IMR-90 (cell line): ENCODE data around the gene CRISPLD2. TPM values are rescaled to one million over a fixed set of nuclear protein-coding genes. Genes with fewer than 3 reads are reported as not detected.

Experiments
- ATAC-seq: fragments of 200-7000 bp; cut with Tn5 transposase; 2 replicates; pipeline ENCODE4 v1.9.1; 2020; ENCODE audit warnings: low read depth, mild to moderate bottlenecking, moderate library complexity
- BruUV-seq: library from RNA; stranded (reverse); fragments of 400-500 nt; replicated peaks from 2 replicates; lab custom pipeline; 2021; lab: Mats Ljungman, UMichigan
- CTCF ChIA-PET: fragments of 300-600 bp; formaldehyde crosslinking; extraction: SDS; loops from one replicate; lab custom pipeline; 2021; ENCODE audit warnings: antibody characterized with exemption; lab: Yijun Ruan, JAX
- POLR2A ChIA-PET: fragments of 300-600 bp; sonication (Branson Sonifier 250); formaldehyde crosslinking; loops from one replicate; lab custom pipeline; 2022; ENCODE audit warnings: antibody characterized with exemption; ENCODE audit not compliant: unreplicated experiment; lab: Charles Lee
- DNase-seq: peaks from one replicate; pipeline ENCODE4 v3.0.0; 2013
- H2AFZ ChIP-seq: replicated peaks from 2 replicates; pipeline ENCODE3; 2013; ENCODE audit warnings: low read length, mild to moderate bottlenecking; ENCODE audit not compliant: poor library complexity
- H2AK5ac ChIP-seq: 2 replicates; pipeline ENCODE4 v1.6.1; 2013; ENCODE audit warnings: low read depth, low read length, inconsistent platforms
- H2AK9ac ChIP-seq: replicated peaks from 2 replicates; pipeline ENCODE3; 2013; ENCODE audit warnings: mild to moderate bottlenecking, low read depth, low read length, moderate library complexity; ENCODE audit not compliant: poor library complexity
- H2BK120ac ChIP-seq: 2 replicates; pipeline ENCODE4 v1.6.1; 2013; ENCODE audit warnings: low read depth, low read length, inconsistent platforms
- H2BK15ac ChIP-seq: 3 replicates; pipeline ENCODE4 v1.6.1; 2013; ENCODE audit warnings: low read depth, low read length, inconsistent platforms
- H2BK20ac ChIP-seq: 2 replicates; pipeline ENCODE4 v1.6.1; 2013; ENCODE audit warnings: low read depth, mild to moderate bottlenecking, inconsistent platforms, low read length, moderate library complexity
- H2BK5ac ChIP-seq: 2 replicates; pipeline ENCODE4 v1.6.1; 2013; ENCODE audit warnings: mild to moderate bottlenecking, low read depth, low read length, inconsistent platforms; ENCODE audit not compliant: poor library complexity, severe bottlenecking
- H3K14ac ChIP-seq: replicated peaks from 2 replicates; pipeline ENCODE4 v1.6.1; 2013; ENCODE audit warnings: low read depth, low read length, inconsistent platforms
- H3K18ac ChIP-seq: 2 replicates; pipeline ENCODE4 v1.6.1; 2013; ENCODE audit warnings: low read depth, low read length, control low read depth
- H3K23ac ChIP-seq: 2 replicates; pipeline ENCODE4 v1.6.1; 2013; ENCODE audit warnings: low read depth, low read length, inconsistent platforms
- H3K27ac ChIP-seq: 2 replicates; pipeline ENCODE4 v1.5.1; 2013; ENCODE audit warnings: mild to moderate bottlenecking, control low read depth, low read length; ENCODE audit not compliant: insufficient read depth
- H3K27me3 ChIP-seq: 2 replicates; pipeline ENCODE4 v1.6.1; 2013; ENCODE audit warnings: low read length; ENCODE audit not compliant: control insufficient read depth, insufficient read depth
- H3K36me3 ChIP-seq: 2 replicates; pipeline ENCODE4 v1.6.1; 2013; ENCODE audit warnings: low read length, mixed read lengths; ENCODE audit not compliant: control insufficient read depth, insufficient read depth
- H3K4ac ChIP-seq: 2 replicates; pipeline ENCODE4 v1.6.1; 2013; ENCODE audit warnings: low read depth, low read length, inconsistent platforms
- H3K4me1 ChIP-seq: 2 replicates; pipeline ENCODE4 v1.6.1; 2013; ENCODE audit warnings: low read length, mixed read lengths; ENCODE audit not compliant: control insufficient read depth, insufficient read depth
- H3K4me2 ChIP-seq: 2 replicates; pipeline ENCODE4 v1.6.1; 2013; ENCODE audit warnings: low read depth, mild to moderate bottlenecking, control low read depth, low read length, moderate library complexity
- H3K4me3 ChIP-seq: 2 replicates; pipeline ENCODE4 v1.5.1; 2013; ENCODE audit warnings: low read depth, mild to moderate bottlenecking, control low read depth, low read length, moderate library complexity; ENCODE audit not compliant: insufficient read depth
- H3K56ac ChIP-seq: 2 replicates; pipeline ENCODE4 v1.6.1; 2013; ENCODE audit warnings: low read length, inconsistent platforms; ENCODE audit not compliant: insufficient read depth; ENCODE audit errors: extremely low read depth
- H3K79me1 ChIP-seq, 2 experiments: 2 replicates each; pipeline ENCODE4 v1.6.1; 2013; ENCODE audit warnings: low read length in 2 of 2, inconsistent platforms in 1 of 2, low read depth in 1 of 2
- H3K9ac ChIP-seq: 2 replicates; pipeline ENCODE4 v1.6.1; 2013; ENCODE audit warnings: low read depth, low read length, control low read depth
- H3K9me1 ChIP-seq: 2 replicates; pipeline ENCODE4 v1.6.1; 2013; ENCODE audit warnings: low read length, inconsistent platforms; ENCODE audit not compliant: insufficient read depth
- H3K9me3 ChIP-seq: 2 replicates; pipeline ENCODE4 v1.6.1; 2013; ENCODE audit warnings: low read length; ENCODE audit not compliant: control insufficient read depth, insufficient read depth
- H4K20me1 ChIP-seq: 2 replicates; pipeline ENCODE4 v1.6.1; 2013; ENCODE audit warnings: low read length, inconsistent platforms; ENCODE audit not compliant: insufficient read depth
- H4K5ac ChIP-seq: 2 replicates; pipeline ENCODE4 v1.6.1; 2013; ENCODE audit warnings: mild to moderate bottlenecking, low read depth, low read length, control low read depth
- H4K8ac ChIP-seq, 2 experiments: 2 replicates each; pipeline ENCODE4 v1.6.1; 2013; ENCODE audit warnings: low read depth in 2 of 2, low read length in 2 of 2, control low read depth in 1 of 2, inconsistent platforms in 1 of 2
- H4K91ac ChIP-seq: 2 replicates; pipeline ENCODE4 v1.6.1; 2013; ENCODE audit warnings: low read depth, low read length, inconsistent platforms; ENCODE audit not compliant: insufficient read depth
- BHLHE40 ChIP-seq: fragments of 150-350 bp; IDR thresholded peaks from 2 replicates; pipeline ENCODE4 v1.6.1; 2016; ENCODE audit warnings: mild to moderate bottlenecking, low read depth, low read length
- CEBPB ChIP-seq: IDR thresholded peaks from 2 replicates; pipeline ENCODE4 v1.6.1; 2012; ENCODE audit warnings: low read depth, low read length, improper control_type of control experiment
- CHD1 ChIP-seq: IDR thresholded peaks from 2 replicates; pipeline ENCODE4 v1.6.1; 2012; ENCODE audit warnings: low read depth, low read length, improper control_type of control experiment
- CTCF ChIP-seq: conservative IDR thresholded peaks from 2 replicates; pipeline ENCODE4 v1.5.1; 2012; ENCODE audit warnings: mild to moderate bottlenecking, low read depth, low read length, improper control_type of control experiment
- MAFK ChIP-seq: IDR thresholded peaks from 2 replicates; pipeline ENCODE4 v1.6.1; 2012; ENCODE audit warnings: low read depth, low read length, improper control_type of control experiment
- MAZ ChIP-seq: IDR thresholded peaks from 2 replicates; pipeline ENCODE4 v1.6.1; 2012; ENCODE audit warnings: low read depth, mild to moderate bottlenecking, low read length, improper control_type of control experiment, moderate library complexity, borderline replicate concordance
- MXI1 ChIP-seq: IDR thresholded peaks from 2 replicates; pipeline ENCODE4 v1.6.1; 2012; ENCODE audit warnings: low read depth, mild to moderate bottlenecking, low read length, moderate library complexity, borderline replicate concordance
- NFE2L2 ChIP-seq: fragments of 150-350 bp; IDR thresholded peaks from 2 replicates; pipeline ENCODE4 v1.6.1; 2016; ENCODE audit warnings: low read depth, mild to moderate bottlenecking, low read length
- POLR2A ChIP-seq: IDR thresholded peaks from 2 replicates; pipeline ENCODE4 v1.6.1; 2012; ENCODE audit warnings: mild to moderate bottlenecking, low read depth, low read length
- RCOR1 ChIP-seq: IDR thresholded peaks from 2 replicates; pipeline ENCODE4 v1.6.1; 2012; ENCODE audit warnings: mild to moderate bottlenecking, low read length, improper control_type of control experiment; ENCODE audit not compliant: insufficient replicate concordance
- RFX5 ChIP-seq: IDR thresholded peaks from 2 replicates; pipeline ENCODE4 v1.8.0; 2012; ENCODE audit warnings: low read depth, mild to moderate bottlenecking, low read length, moderate library complexity
- SMC3 ChIP-seq: fragments of 150-350 bp; IDR thresholded peaks from 2 replicates; pipeline ENCODE4 v1.6.1; 2016; ENCODE audit warnings: low read depth, mild to moderate bottlenecking, antibody characterized with exemption, low read length, moderate library complexity
- USF2 ChIP-seq: fragments of 150-350 bp; IDR thresholded peaks from 2 replicates; pipeline ENCODE4 v1.6.1; 2017; ENCODE audit warnings: mild to moderate bottlenecking, antibody characterized with exemption, low read length, low read depth
- WGBS, 2 experiments: methylation state at CpG; one replicate each; pipeline versions ENCODE4 v1.1.5 to v1.1.7; 2013; ENCODE audit warnings: missing lambda C conversion rate in 2 of 2; ENCODE audit not compliant: insufficient read length in 1 of 2; ENCODE audit errors: extremely low coverage in 2 of 2; 5-methylcytosine and 5-hydroxymethylcytosine counted together
- dilution Hi-C: fragments of 300-500 bp; cut with HindIII; formaldehyde crosslinking; loops from one replicate; pipeline ENCODE4 v1.14.3; 2018; ENCODE audit warnings: low sequenced_read_pairs; ENCODE audit not compliant: unreplicated experiment
- in situ Hi-C: fragments of 300-500 bp; cut with MboI; formaldehyde crosslinking; loops from 3 replicates; pipeline ENCODE4 v1.14.3; 2019; ENCODE audit warnings: low sequenced_read_pairs, inconsistent platforms, mixed read lengths
- intact Hi-C: fragments of 100-400 bp; cut with micrococcal nuclease; formaldehyde crosslinking; loops from 2 replicates; pipeline ENCODE4 v1.10.0; 2022
- polyA plus RNA-seq, 3 experiments: library from polyadenylated mRNA; depleted of rRNA; stranded (reverse); fragments of >200 nt; gene quantifications; 2 replicates each; pipeline ENCODE4 v1.2.3, GENCODE V29; 2012; ENCODE audit warnings: low replicate concordance in 1 of 3
- total RNA-seq: library from RNA; depleted of rRNA; stranded (reverse); fragments of >200 nt; gene quantifications from 2 replicates; pipeline ENCODE4 v1.2.3, GENCODE V29; 2012

CRISPLD2 gene
- total and polyA plus RNA-seq, 2 of the 4 experiments (the other 2 are of a cell fraction) = 23.1 to 37.5 TPM

- no peak overlapping the region for H2AK9ac ChIP-seq
- H2BK5ac ChIP-seq = no peak overlapping the region
- 78% methylated on average over 13 of the region's 23 CpGs; no CpG with 5 or more reads in 1 of the 2 experiments for WGBS, 2 experiments
- H3K56ac ChIP-seq = no peak overlapping the region
- BruUV-seq = no TSS peak
- H3K9me3 ChIP-seq = peaks cover 5% of the 10 kb centered on the region
- no peak overlapping the region for H3K4me3 ChIP-seq
- no peak overlapping the region for H3K4me2 ChIP-seq
- ChIA-PET POLR2A (no interaction called here), CTCF (no interaction called here)
- in situ Hi-C loops (no loop called here), intact Hi-C loops (no loop called here), dilution Hi-C loops (no loop called here)
- no peak overlapping the region for H3K23ac ChIP-seq
- DNase-seq (no peak), ATAC-seq (no peak)
- no peak overlapping the region for H4K8ac ChIP-seq
- peaks cover 13% of the 10 kb centered on the region for H4K20me1 ChIP-seq
- H3K9me1 ChIP-seq = peaks cover 17% of the 10 kb centered on the region
- H2AK5ac ChIP-seq = no peak overlapping the region
- TF ChIP-seq MXI1 = no peak
- TF ChIP-seq MAZ = no peak
- no peak for TF ChIP-seq MAFK
- no peak for TF ChIP-seq NFE2L2
- no peak for TF ChIP-seq BHLHE40
- no peak for TF ChIP-seq RFX5
- no peak for TF ChIP-seq RCOR1
- no peak for TF ChIP-seq CTCF
- no peak for TF ChIP-seq USF2
- TF ChIP-seq POLR2A = no peak
- no peak for TF ChIP-seq CEBPB
- no peak for TF ChIP-seq CHD1
- TF ChIP-seq SMC3 = no peak
- no peak overlapping the region for H2BK20ac ChIP-seq
- no peak overlapping the region for H3K4ac ChIP-seq
- H3K4me1 ChIP-seq = peaks cover 13% of the 10 kb centered on the region
- H3K9ac ChIP-seq = no peak overlapping the region
- no peak overlapping the region for H2AFZ ChIP-seq
- H4K5ac ChIP-seq = no peak overlapping the region
- no peak overlapping the region for H3K27ac ChIP-seq
- H3K14ac ChIP-seq = no peak overlapping the region
- peaks cover 7 to 33% of the 10 kb centered on the region in 2 experiments; a peak in 3 of 4 replicates for H3K79me1 ChIP-seq
- H3K36me3 ChIP-seq = peaks cover 62% of the 10 kb centered on the region
- no peaks in the 10 kb centered on the region for H3K27me3 ChIP-seq
- H3K18ac ChIP-seq = no peak overlapping the region
- no peak overlapping the region for H2BK15ac ChIP-seq
- no peak overlapping the region for H2BK120ac ChIP-seq
- no peak overlapping the region for H4K91ac ChIP-seq
These were observed 28.0 kb downstream of the CRISPLD2 start for GRCh38 chr16:84847564-84848355.
